ENCODE measurements around the gene RCN1.

- no peak for TF ChIP-seq EZH2 (IDR thresholded peaks at IDR 0.05; ENCODE audit: borderline replicate concordance, low read length)
- TF ChIP-seq CTCF (conservative IDR thresholded peaks at IDR 0.05 in 1 of 2, IDR thresholded peaks at IDR 0.05 in 1 of 2; ENCODE audit: extremely low read depth in 1 of 2, insufficient read depth in 1 of 2, low read depth in 1 of 2, low read length in 2 of 2) = no peak
Measured at GRCh38 chr11:32056438-32056837, 34.4 kb upstream of the RCN1 start.
